WTC11 (cell line): ENCODE measurements around the gene GRPEL1. TPM values are rescaled to one million over a fixed set of nuclear protein-coding genes. Genes with fewer than 3 reads are reported as not detected.
A peak's percentile ranks its signal among the peaks of the same experiment; 100 is the strongest.

Experiments used
- ATAC-seq: fragments of 200-7000 bp; cut with Tn5 transposase; 2 replicates; pipeline ENCODE4 v1.10.0; 2021; ENCODE audit warnings: mild to moderate bottlenecking, moderate library complexity
- CTCF ChIA-PET: fragments of 300-600 bp; sonication (Branson Sonifier 250); formaldehyde crosslinking; loops from one replicate; lab custom pipeline; 2021; ENCODE audit warnings: antibody characterized with exemption; lab: Charles Lee
- POLR2A ChIA-PET: fragments of 350-600 bp; sonication (Branson Sonifier 250); formaldehyde crosslinking; loops from one replicate; lab custom pipeline; 2021; ENCODE audit warnings: antibody characterized with exemption; lab: Charles Lee
- DNase-seq: peaks from one replicate; pipeline ENCODE4 v3.0.0; 2021; ENCODE audit warnings: low spot score
- H3K27ac Mint-ChIP-seq: 2 replicates; pipeline ENCODE4 v1.8.0; 2021; ENCODE audit warnings: mixed read lengths
- H3K27me3 Mint-ChIP-seq: 2 replicates; pipeline ENCODE4 v1.8.0; 2021; ENCODE audit warnings: low read depth, mild to moderate bottlenecking, moderate library complexity, mixed read lengths
- H3K36me3 Mint-ChIP-seq: 2 replicates; pipeline ENCODE4 v1.8.0; 2021; ENCODE audit warnings: mixed read lengths
- H3K4me1 Mint-ChIP-seq: 2 replicates; pipeline ENCODE4 v1.8.0; 2022; ENCODE audit warnings: mixed read lengths
- H3K4me3 Mint-ChIP-seq: 2 replicates; pipeline ENCODE4 v1.8.0; 2021; ENCODE audit warnings: mild to moderate bottlenecking, moderate library complexity, mixed read lengths
- H3K9me3 Mint-ChIP-seq: 2 replicates; pipeline ENCODE4 v1.8.0; 2021; ENCODE audit warnings: mixed read lengths
- ELF4 ChIP-seq: sonication (generic); formaldehyde crosslinking; IDR thresholded peaks from 2 replicates; pipeline ENCODE4 v1.8.1; 2022; ENCODE audit warnings: low read depth, mild to moderate bottlenecking, moderate library complexity, missing genetic modification reagents
- ESRRA ChIP-seq: sonication (generic); formaldehyde crosslinking; IDR thresholded peaks from 2 replicates; pipeline ENCODE4 v1.8.1; 2022; ENCODE audit warnings: mild to moderate bottlenecking, missing genetic modification reagents, borderline replicate concordance
- ETV6 ChIP-seq: sonication (generic); formaldehyde crosslinking; IDR thresholded peaks from 2 replicates; pipeline ENCODE4 v1.8.1; 2022; ENCODE audit warnings: mild to moderate bottlenecking, missing genetic modification reagents
- GABPB1 ChIP-seq: sonication (generic); formaldehyde crosslinking; IDR thresholded peaks from 2 replicates; pipeline ENCODE4 v1.8.1; 2023; ENCODE audit warnings: mild to moderate bottlenecking, missing genetic modification reagents
- IRF2 ChIP-seq: sonication (generic); formaldehyde crosslinking; IDR thresholded peaks from 2 replicates; pipeline ENCODE4 v1.8.0; 2022; ENCODE audit warnings: low read depth, missing genetic modification reagents, borderline replicate concordance
- MYBL2 ChIP-seq: sonication (generic); formaldehyde crosslinking; IDR thresholded peaks from 2 replicates; pipeline ENCODE4 v1.8.1; 2023; ENCODE audit warnings: mild to moderate bottlenecking, moderate library complexity, missing genetic modification reagents
- ZNF416 ChIP-seq: fragments of 250-450 bp; sonication (Bioruptor Pico); IDR thresholded peaks from 2 replicates; pipeline ENCODE4 v1.9.0; 2021; ENCODE audit warnings: mild to moderate bottlenecking, inconsistent platforms
- ZNF423 ChIP-seq: fragments of 250-450 bp; sonication (Bioruptor Pico); IDR thresholded peaks from 2 replicates; pipeline ENCODE4 v2.1.2; 2022; ENCODE audit warnings: mild to moderate bottlenecking, moderate library complexity
- total RNA-seq: library from RNA; stranded (reverse); gene quantifications from 3 replicates; pipeline ENCODE4 v1.2.3, GENCODE V29; 2021
- TF ChIP-seq, protein P1 (sequence below): sonication (generic); formaldehyde crosslinking; IDR thresholded peaks from 2 replicates; pipeline ENCODE4 v1.8.1; 2023; ENCODE audit warnings: mild to moderate bottlenecking, missing genetic modification reagents, borderline replicate concordance
- TF ChIP-seq, protein P2 (sequence below): sonication (generic); formaldehyde crosslinking; conservative IDR thresholded peaks from 2 replicates; pipeline ENCODE4 v1.8.1; 2023; ENCODE audit warnings: mild to moderate bottlenecking, low read depth, missing genetic modification reagents, moderate library complexity
- TF ChIP-seq, protein P3 (sequence below): sonication (generic); formaldehyde crosslinking; IDR thresholded peaks from 2 replicates; pipeline ENCODE4 v1.8.0; 2023; ENCODE audit warnings: mild to moderate bottlenecking, missing genetic modification reagents
- TF ChIP-seq, protein P4 (sequence below): sonication (generic); formaldehyde crosslinking; IDR thresholded peaks from 2 replicates; pipeline ENCODE4 v1.8.0; 2022; ENCODE audit warnings: mild to moderate bottlenecking, missing genetic modification reagents
- TF ChIP-seq, protein P5 (sequence below): sonication (generic); formaldehyde crosslinking; conservative IDR thresholded peaks from 2 replicates; pipeline ENCODE4 v1.8.1; 2022; ENCODE audit warnings: mild to moderate bottlenecking, missing genetic modification reagents
- TF ChIP-seq, protein P6 (sequence below): sonication (generic); formaldehyde crosslinking; IDR thresholded peaks from 2 replicates; pipeline ENCODE4 v1.8.0; 2023; ENCODE audit warnings: missing genetic modification reagents, mild to moderate bottlenecking, borderline replicate concordance
- TF ChIP-seq, protein P7 (sequence below): sonication (generic); formaldehyde crosslinking; IDR thresholded peaks from 2 replicates; pipeline ENCODE4 v1.8.1; 2023; ENCODE audit warnings: mild to moderate bottlenecking, missing genetic modification reagents

The GRPEL1 gene
- total RNA-seq, 1 experiment from 2014 or later, result 50.0 TPM

DNA sequence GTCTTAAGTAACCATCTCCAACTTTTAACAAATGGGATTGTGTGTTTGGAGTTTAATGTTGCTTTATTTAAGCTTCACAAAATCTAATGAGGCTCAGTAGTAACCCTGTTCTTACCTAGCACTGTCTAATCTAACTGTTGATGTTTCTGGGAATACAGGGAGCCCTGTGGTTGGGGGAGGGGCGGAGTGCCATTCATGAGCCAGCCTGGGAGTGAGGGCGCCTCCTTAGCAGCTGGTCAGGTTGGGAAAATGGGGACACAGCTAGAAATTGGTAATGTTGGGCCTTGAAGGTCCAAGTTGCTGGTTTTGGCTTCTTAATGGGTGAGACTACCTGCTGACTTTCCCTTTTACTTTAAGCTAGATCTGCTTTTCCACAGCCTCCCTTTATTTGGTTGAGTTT lies 47.6 kb downstream of the GRPEL1 start:
- TF ChIP-seq, protein P1, sequence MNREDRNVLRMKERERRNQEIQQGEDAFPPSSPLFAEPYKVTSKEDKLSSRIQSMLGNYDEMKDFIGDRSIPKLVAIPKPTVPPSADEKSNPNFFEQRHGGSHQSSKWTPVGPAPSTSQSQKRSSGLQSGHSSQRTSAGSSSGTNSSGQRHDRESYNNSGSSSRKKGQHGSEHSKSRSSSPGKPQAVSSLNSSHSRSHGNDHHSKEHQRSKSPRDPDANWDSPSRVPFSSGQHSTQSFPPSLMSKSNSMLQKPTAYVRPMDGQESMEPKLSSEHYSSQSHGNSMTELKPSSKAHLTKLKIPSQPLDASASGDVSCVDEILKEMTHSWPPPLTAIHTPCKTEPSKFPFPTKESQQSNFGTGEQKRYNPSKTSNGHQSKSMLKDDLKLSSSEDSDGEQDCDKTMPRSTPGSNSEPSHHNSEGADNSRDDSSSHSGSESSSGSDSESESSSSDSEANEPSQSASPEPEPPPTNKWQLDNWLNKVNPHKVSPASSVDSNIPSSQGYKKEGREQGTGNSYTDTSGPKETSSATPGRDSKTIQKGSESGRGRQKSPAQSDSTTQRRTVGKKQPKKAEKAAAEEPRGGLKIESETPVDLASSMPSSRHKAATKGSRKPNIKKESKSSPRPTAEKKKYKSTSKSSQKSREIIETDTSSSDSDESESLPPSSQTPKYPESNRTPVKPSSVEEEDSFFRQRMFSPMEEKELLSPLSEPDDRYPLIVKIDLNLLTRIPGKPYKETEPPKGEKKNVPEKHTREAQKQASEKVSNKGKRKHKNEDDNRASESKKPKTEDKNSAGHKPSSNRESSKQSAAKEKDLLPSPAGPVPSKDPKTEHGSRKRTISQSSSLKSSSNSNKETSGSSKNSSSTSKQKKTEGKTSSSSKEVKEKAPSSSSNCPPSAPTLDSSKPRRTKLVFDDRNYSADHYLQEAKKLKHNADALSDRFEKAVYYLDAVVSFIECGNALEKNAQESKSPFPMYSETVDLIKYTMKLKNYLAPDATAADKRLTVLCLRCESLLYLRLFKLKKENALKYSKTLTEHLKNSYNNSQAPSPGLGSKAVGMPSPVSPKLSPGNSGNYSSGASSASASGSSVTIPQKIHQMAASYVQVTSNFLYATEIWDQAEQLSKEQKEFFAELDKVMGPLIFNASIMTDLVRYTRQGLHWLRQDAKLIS (CRISPR knock-in tag), result no peak
- TF ChIP-seq IRF2 (CRISPR knock-in tag), result no peak
- TF ChIP-seq ESRRA, result no peak
- TF ChIP-seq ZNF423 (CRISPR knock-in tag), result no peak
- TF ChIP-seq, protein P2, sequence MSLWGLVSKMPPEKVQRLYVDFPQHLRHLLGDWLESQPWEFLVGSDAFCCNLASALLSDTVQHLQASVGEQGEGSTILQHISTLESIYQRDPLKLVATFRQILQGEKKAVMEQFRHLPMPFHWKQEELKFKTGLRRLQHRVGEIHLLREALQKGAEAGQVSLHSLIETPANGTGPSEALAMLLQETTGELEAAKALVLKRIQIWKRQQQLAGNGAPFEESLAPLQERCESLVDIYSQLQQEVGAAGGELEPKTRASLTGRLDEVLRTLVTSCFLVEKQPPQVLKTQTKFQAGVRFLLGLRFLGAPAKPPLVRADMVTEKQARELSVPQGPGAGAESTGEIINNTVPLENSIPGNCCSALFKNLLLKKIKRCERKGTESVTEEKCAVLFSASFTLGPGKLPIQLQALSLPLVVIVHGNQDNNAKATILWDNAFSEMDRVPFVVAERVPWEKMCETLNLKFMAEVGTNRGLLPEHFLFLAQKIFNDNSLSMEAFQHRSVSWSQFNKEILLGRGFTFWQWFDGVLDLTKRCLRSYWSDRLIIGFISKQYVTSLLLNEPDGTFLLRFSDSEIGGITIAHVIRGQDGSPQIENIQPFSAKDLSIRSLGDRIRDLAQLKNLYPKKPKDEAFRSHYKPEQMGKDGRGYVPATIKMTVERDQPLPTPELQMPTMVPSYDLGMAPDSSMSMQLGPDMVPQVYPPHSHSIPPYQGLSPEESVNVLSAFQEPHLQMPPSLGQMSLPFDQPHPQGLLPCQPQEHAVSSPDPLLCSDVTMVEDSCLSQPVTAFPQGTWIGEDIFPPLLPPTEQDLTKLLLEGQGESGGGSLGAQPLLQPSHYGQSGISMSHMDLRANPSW, result no peak
- TF ChIP-seq MYBL2 (CRISPR knock-in tag), result no peak
- TF ChIP-seq, protein P3, sequence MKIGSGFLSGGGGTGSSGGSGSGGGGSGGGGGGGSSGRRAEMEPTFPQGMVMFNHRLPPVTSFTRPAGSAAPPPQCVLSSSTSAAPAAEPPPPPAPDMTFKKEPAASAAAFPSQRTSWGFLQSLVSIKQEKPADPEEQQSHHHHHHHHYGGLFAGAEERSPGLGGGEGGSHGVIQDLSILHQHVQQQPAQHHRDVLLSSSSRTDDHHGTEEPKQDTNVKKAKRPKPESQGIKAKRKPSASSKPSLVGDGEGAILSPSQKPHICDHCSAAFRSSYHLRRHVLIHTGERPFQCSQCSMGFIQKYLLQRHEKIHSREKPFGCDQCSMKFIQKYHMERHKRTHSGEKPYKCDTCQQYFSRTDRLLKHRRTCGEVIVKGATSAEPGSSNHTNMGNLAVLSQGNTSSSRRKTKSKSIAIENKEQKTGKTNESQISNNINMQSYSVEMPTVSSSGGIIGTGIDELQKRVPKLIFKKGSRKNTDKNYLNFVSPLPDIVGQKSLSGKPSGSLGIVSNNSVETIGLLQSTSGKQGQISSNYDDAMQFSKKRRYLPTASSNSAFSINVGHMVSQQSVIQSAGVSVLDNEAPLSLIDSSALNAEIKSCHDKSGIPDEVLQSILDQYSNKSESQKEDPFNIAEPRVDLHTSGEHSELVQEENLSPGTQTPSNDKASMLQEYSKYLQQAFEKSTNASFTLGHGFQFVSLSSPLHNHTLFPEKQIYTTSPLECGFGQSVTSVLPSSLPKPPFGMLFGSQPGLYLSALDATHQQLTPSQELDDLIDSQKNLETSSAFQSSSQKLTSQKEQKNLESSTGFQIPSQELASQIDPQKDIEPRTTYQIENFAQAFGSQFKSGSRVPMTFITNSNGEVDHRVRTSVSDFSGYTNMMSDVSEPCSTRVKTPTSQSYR, result no peak
- TF ChIP-seq ETV6 (CRISPR knock-in tag), result no peak
- TF ChIP-seq, protein P4, sequence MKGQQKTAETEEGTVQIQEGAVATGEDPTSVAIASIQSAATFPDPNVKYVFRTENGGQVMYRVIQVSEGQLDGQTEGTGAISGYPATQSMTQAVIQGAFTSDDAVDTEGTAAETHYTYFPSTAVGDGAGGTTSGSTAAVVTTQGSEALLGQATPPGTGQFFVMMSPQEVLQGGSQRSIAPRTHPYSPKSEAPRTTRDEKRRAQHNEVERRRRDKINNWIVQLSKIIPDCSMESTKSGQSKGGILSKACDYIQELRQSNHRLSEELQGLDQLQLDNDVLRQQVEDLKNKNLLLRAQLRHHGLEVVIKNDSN, result no peak
- TF ChIP-seq, protein P5, sequence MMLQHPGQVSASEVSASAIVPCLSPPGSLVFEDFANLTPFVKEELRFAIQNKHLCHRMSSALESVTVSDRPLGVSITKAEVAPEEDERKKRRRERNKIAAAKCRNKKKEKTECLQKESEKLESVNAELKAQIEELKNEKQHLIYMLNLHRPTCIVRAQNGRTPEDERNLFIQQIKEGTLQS, result no peak
- no peak for TF ChIP-seq ELF4 (CRISPR knock-in tag)
- TF ChIP-seq, protein P6, sequence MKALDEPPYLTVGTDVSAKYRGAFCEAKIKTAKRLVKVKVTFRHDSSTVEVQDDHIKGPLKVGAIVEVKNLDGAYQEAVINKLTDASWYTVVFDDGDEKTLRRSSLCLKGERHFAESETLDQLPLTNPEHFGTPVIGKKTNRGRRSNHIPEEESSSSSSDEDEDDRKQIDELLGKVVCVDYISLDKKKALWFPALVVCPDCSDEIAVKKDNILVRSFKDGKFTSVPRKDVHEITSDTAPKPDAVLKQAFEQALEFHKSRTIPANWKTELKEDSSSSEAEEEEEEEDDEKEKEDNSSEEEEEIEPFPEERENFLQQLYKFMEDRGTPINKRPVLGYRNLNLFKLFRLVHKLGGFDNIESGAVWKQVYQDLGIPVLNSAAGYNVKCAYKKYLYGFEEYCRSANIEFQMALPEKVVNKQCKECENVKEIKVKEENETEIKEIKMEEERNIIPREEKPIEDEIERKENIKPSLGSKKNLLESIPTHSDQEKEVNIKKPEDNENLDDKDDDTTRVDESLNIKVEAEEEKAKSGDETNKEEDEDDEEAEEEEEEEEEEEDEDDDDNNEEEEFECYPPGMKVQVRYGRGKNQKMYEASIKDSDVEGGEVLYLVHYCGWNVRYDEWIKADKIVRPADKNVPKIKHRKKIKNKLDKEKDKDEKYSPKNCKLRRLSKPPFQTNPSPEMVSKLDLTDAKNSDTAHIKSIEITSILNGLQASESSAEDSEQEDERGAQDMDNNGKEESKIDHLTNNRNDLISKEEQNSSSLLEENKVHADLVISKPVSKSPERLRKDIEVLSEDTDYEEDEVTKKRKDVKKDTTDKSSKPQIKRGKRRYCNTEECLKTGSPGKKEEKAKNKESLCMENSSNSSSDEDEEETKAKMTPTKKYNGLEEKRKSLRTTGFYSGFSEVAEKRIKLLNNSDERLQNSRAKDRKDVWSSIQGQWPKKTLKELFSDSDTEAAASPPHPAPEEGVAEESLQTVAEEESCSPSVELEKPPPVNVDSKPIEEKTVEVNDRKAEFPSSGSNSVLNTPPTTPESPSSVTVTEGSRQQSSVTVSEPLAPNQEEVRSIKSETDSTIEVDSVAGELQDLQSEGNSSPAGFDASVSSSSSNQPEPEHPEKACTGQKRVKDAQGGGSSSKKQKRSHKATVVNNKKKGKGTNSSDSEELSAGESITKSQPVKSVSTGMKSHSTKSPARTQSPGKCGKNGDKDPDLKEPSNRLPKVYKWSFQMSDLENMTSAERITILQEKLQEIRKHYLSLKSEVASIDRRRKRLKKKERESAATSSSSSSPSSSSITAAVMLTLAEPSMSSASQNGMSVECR, result no peak
- no peak for TF ChIP-seq GABPB1
- no peak for TF ChIP-seq ZNF416 (CRISPR knock-in tag)
- TF ChIP-seq, protein P7, sequence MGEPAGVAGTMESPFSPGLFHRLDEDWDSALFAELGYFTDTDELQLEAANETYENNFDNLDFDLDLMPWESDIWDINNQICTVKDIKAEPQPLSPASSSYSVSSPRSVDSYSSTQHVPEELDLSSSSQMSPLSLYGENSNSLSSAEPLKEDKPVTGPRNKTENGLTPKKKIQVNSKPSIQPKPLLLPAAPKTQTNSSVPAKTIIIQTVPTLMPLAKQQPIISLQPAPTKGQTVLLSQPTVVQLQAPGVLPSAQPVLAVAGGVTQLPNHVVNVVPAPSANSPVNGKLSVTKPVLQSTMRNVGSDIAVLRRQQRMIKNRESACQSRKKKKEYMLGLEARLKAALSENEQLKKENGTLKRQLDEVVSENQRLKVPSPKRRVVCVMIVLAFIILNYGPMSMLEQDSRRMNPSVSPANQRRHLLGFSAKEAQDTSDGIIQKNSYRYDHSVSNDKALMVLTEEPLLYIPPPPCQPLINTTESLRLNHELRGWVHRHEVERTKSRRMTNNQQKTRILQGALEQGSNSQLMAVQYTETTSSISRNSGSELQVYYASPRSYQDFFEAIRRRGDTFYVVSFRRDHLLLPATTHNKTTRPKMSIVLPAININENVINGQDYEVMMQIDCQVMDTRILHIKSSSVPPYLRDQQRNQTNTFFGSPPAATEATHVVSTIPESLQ (CRISPR knock-in tag), result no peak
- ATAC-seq (peak; percentile 68), DNase-seq (peak; percentile 44)
- Mint-ChIP-seq H3K36me3 (peaks cover 34% of the 10 kb centered on the region), H3K27me3 (no peaks in the 10 kb centered on the region), H3K4me3 (no peak overlapping the region), H3K4me1 (peaks cover 18% of the 10 kb centered on the region), H3K9me3 (no peaks in the 10 kb centered on the region), H3K27ac (no peak overlapping the region; the same call in 1 of the 2 replicates)
- POLR2A ChIA-PET, result no interaction called here
- CTCF ChIA-PET, result interaction anchor here (1.0 to 1.3 kb wide), 3 partner anchors 23 to 300 kb away, joined by 4 to 6 read pairs (median 5); partner anchors contain the start of gene TADA2B
